Coronary artery (tissue), 2 donors: ENCODE results near the gene CACNA1B.

ENCODE experiments used
- DNase-seq: peaks from one replicate; pipeline ENCODE4 v3.0.0-alpha.2; 2017; ENCODE audit warnings: low spot score
- H3K27ac ChIP-seq, 2 donors: fragments of 200-600 bp; sonication (generic); one replicate each; pipeline ENCODE4 v1.5.1; 2016 to 2019
- H3K4me3 ChIP-seq: fragments of 200-600 bp; sonication (generic); 2 replicates; pipeline ENCODE4 v1.5.1; 2016; ENCODE audit warnings: mild to moderate bottlenecking, moderate library complexity
- CTCF ChIP-seq: fragments of 200-600 bp; sonication (generic); IDR thresholded peaks from one replicate; pipeline ENCODE4 v1.5.1; 2019; ENCODE audit warnings: antibody characterized with exemption

Gene CACNA1B

DNA sequence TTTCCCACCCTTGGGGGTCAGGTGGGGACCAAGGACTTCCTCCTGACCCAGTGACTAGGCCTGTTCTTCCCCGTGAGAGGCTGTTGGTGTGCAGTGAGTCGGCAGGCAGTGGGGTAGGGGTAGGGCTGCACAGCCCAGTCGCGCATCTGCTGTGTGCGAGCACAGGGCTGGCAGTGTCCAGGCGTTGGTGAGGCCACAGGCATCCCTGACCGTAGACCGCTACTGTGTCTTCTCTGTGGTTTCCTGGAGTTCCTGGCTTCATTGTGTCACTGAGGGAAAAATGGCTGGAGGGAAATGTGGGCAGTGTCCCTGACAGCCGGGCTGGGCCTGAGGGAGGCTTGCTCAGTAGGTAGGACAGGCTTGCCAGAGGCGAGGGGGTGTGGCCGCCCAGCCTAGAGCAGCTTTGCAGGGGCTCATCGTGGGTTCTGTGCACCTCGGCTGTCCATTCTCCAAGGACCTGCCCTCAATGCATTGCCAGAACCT is 95.4 kb downstream of the CACNA1B start:
- no peak for TF ChIP-seq CTCF
- H3K27ac ChIP-seq = no peak overlapping the region
- DNase-seq = no peak
- no peak overlapping the region for H3K4me3 ChIP-seq

DNA sequence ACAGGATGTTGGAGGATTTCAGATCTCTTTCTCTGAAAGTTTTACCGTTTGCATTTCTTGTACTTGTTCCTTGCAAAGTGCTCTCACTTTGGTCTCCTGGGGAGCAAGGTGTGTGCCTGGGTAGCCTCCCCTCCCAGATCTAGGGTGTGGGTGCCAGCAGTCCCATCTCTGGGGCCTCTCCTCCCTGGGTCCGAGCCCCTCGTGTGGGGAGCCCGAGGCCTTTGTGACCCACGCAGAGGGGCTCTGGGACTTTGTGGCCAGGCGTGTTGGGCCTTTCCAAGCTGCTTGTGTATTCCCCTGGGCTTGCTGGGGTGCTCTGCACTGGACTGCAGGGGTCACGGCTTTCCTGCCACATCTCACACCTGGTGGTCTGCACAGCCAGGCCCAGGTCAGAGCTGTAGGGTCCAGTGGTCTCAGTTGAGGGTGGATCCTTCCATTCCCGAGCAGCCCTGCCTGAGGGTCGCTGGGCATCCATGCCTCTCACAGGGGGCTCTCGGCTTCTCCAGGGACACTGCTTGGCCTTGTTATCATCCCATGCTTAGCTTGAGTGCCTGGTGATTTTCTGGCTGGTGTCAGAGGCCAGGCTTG is 96.3 kb downstream of the CACNA1B start:
- no peak for DNase-seq
- TF ChIP-seq CTCF = no peak
- Histone ChIP-seq H3K4me3 (no peak overlapping the region), H3K27ac (no peak overlapping the region)

GRCh38 chr9:137974746-137975526 is 97.4 kb downstream of the CACNA1B start:
- no peak overlapping the region for H3K4me3 ChIP-seq
- DNase-seq = peak; percentile 62
- H3K27ac ChIP-seq = no peak overlapping the region
- TF ChIP-seq CTCF = no peak

GRCh38 chr9:137975527-137975913 is 97.9 kb downstream of the CACNA1B start:
- no peak overlapping the region for H3K27ac ChIP-seq
- no peak overlapping the region for H3K4me3 ChIP-seq
- TF ChIP-seq CTCF = no peak
- no peak for DNase-seq

GRCh38 chr9:137975936-137976565 is 98.5 kb downstream of the CACNA1B start:
- H3K4me3 ChIP-seq = no peak overlapping the region
- DNase-seq = no peak
- no peak for TF ChIP-seq CTCF
- no peak overlapping the region for H3K27ac ChIP-seq

DNA sequence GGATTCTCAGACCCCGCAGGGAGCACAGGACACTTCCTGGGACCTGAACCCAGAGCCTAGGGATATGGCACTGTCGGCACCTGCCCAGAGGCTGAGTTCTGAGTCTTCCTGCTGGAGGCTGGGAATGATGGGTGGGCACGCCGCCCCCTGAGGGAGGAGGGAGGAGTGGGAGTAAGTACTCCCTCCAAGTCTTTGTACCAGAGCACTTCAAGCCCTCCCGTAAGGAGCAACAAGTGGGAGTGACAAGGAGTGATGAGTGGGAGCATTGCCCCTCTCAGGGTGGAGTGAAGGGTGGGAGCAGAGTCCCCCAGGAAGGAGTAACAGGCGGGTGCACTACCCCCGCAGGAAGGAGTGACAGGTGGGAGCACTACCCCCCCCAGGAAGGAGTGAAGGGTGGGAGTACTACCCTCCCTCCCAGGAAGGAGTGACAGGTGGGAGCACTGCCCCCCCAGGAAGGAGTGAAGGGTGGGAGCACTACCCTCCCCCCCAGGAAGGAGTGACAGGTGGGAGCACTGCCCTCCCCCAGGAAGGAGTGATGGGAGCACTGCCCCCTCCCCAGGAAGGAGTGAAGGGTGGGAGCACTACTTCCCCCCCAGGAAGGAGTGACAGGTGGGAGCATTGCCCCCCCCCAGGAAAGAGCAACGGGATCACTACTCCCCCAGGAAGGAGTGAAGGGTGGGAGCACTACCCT is 100.1 kb downstream of the CACNA1B start:
- H3K4me3 ChIP-seq = no peak overlapping the region
- DNase-seq = no peak
- TF ChIP-seq CTCF = no peak
- H3K27ac ChIP-seq = no peak overlapping the region
